Small intestine (tissue), 7 donors: ENCODE measurements around the gene AGAP9. TPM values are rescaled to one million over a fixed set of nuclear protein-coding genes. Genes with fewer than 3 reads are reported as not detected.

Experiments used
- DNase-seq, 2 donors: peaks; one replicate each; pipeline versions ENCODE4 v3.0.0 to v3.0.0-alpha.2; 2013
- FAIRE-seq: peaks from 2 replicates; lab custom pipeline; 2012; peaks lifted over from hg19 to GRCh38; lab: Jason Lieb, UNC
- H3K27ac ChIP-seq, 3 donors: one replicate each; pipeline ENCODE4 v1.5.1; 2013; ENCODE audit warnings: low read length in 2 of 3, mild to moderate bottlenecking in 2 of 3, control low read depth in 1 of 3, inconsistent platforms in 1 of 3, low read depth in 1 of 3, moderate library complexity in 1 of 3
- H3K27me3 ChIP-seq, 3 donors: one replicate each; pipeline ENCODE4 v1.6.1; 2013; ENCODE audit warnings: low read length in 3 of 3, inconsistent platforms in 1 of 3; ENCODE audit not compliant: control insufficient read depth in 3 of 3, insufficient read depth in 3 of 3
- H3K36me3 ChIP-seq, 3 donors: one replicate each; pipeline ENCODE4 v1.6.1; 2013; ENCODE audit warnings: low read length in 3 of 3, inconsistent platforms in 1 of 3, low read depth in 1 of 3, mild to moderate bottlenecking in 1 of 3, moderate library complexity in 1 of 3; ENCODE audit not compliant: control insufficient read depth in 3 of 3, insufficient read depth in 2 of 3
- H3K4me1 ChIP-seq, 3 donors: one replicate each; pipeline ENCODE4 v1.6.1; 2013; ENCODE audit warnings: low read length in 2 of 3, inconsistent platforms in 1 of 3, low read depth in 1 of 3, mild to moderate bottlenecking in 1 of 3, moderate library complexity in 1 of 3; ENCODE audit not compliant: control insufficient read depth in 3 of 3, insufficient read depth in 2 of 3
- H3K4me3 ChIP-seq, 3 donors: one replicate each; pipeline ENCODE4 v1.5.1; 2013; ENCODE audit warnings: low read length in 3 of 3, control low read depth in 1 of 3, inconsistent platforms in 1 of 3, low read depth in 1 of 3, mild to moderate bottlenecking in 1 of 3, moderate library complexity in 1 of 3
- H3K9me3 ChIP-seq, 2 donors: one replicate each; pipeline ENCODE4 v1.6.1; 2013; ENCODE audit warnings: low read depth in 1 of 2, low read length in 1 of 2; ENCODE audit not compliant: control insufficient read depth in 2 of 2, insufficient read depth in 1 of 2
- WGBS, 3 donors: extraction: QIAGEN DNeasy Blood & Tissue Kit; methylation state at CpG; one replicate each; pipeline ENCODE4 v1.1.7; 2013; 5-methylcytosine and 5-hydroxymethylcytosine counted together
- polyA plus RNA-seq, 4 donors: library from polyadenylated mRNA; stranded (reverse) in 3 of 4; unstranded in 1 of 4; fragments of 200-250 nt in 3 of 4; fragments of 120-200 nt in 1 of 4; gene quantifications; one replicate each; pipeline versions ENCODE4 v1.2.1 to v1.2.3, GENCODE V29; 2013
- donor health status: healthy with polysubstance abuse.
- donor health status: control.
- donor health status: control.
- donor health status: Bipolar disorder and iron deficiency.
- donor health status: healthy.

Gene AGAP9
- polyA plus RNA-seq, 4 donors, result 12.3 to 81.2 (median 29.9) TPM

- DNase-seq, result peak in 1 of 2 donors; percentile 30
- 62 to 72% (median 66%) methylated on average over 7 of the region's 7 CpGs for WGBS, 3 donors
- FAIRE-seq, result no peak
- Histone ChIP-seq H3K36me3 (no peaks in the 10 kb centered on the region), H3K4me1 (peaks cover 0 to 68% (median 0%) of the 10 kb centered on the region in 3 donors), H3K9me3 (peaks cover 0 to 3% of the 10 kb centered on the region in 2 donors), H3K4me3 (no peak overlapping the region), H3K27ac (no peak overlapping the region), H3K27me3 (no peaks in the 10 kb centered on the region)
These were observed 70.1 kb downstream of the AGAP9 start for GRCh38 chr10:47453141-47454007.

GRCh38 chr10:47452495-47453140 is 70.8 kb downstream of the AGAP9 start:
- Histone ChIP-seq H3K4me3 (no peak overlapping the region), H3K27me3 (no peaks in the 10 kb centered on the region), H3K27ac (no peak overlapping the region), H3K9me3 (no peaks in the 10 kb centered on the region), H3K4me1 (peaks cover 0 to 61% (median 0%) of the 10 kb centered on the region in 3 donors), H3K36me3 (no peaks in the 10 kb centered on the region)
- FAIRE-seq (no peak), DNase-seq (no peak)
- 26 to 50% (median 34%) methylated on average over 11 of the region's 11 CpGs for WGBS, 3 donors

- H3K27me3 ChIP-seq, result no peaks in the 10 kb centered on the region
- H3K27ac ChIP-seq, result no peak overlapping the region
- no peak overlapping the region for H3K4me3 ChIP-seq
- peaks cover 0 to 2% of the 10 kb centered on the region in 2 donors for H3K9me3 ChIP-seq
- 74 to 83% (median 76%) methylated on average over 7 of the region's 7 CpGs for WGBS, 3 donors
- peaks cover 0 to 55% (median 0%) of the 10 kb centered on the region in 3 donors for H3K4me1 ChIP-seq
- no peaks in the 10 kb centered on the region for H3K36me3 ChIP-seq
- FAIRE-seq, result no peak
- no peak for DNase-seq
These were observed 71.4 kb downstream of the AGAP9 start for GRCh38 chr10:47451998-47452494.

Other genes starting within 250 kb of the AGAP9 start
- 1 to 10 TPM in 1 of 4 donors, under 1 TPM in 1, not detected in 2; 0.63 to 1.6 TPM for gene GDF10, start 223.4 kb downstream of the AGAP9 start, polyA plus RNA-seq
- gene GDF2, start 201.2 kb downstream of the AGAP9 start, polyA plus RNA-seq, result not detected
- under 1 TPM in 2 of 4 donors, not detected in 2; 0.01 to 0.03 TPM for gene RBP3, start 175.3 kb downstream of the AGAP9 start, polyA plus RNA-seq
- gene ZNF488, start 139.3 kb downstream of the AGAP9 start, polyA plus RNA-seq, result 10 to 100 TPM in 2 of 4 donors, 1 to 10 TPM in 2; 2.7 to 40.0 (median 12.2) TPM
- gene ANXA8, start 39.5 kb downstream of the AGAP9 start, polyA plus RNA-seq, result 1 to 10 TPM in 1 of 4 donors, under 1 TPM in 3; 0.07 to 3.4 (median 0.45) TPM
- 100 to 1,000 TPM in 1 of 4 donors, 10 to 100 TPM in 1, not detected in 2; 46.7 to 272 TPM for gene FAM25G, start 31.9 kb downstream of the AGAP9 start, polyA plus RNA-seq
- gene SYT15B, start 240.0 kb upstream of the AGAP9 start, polyA plus RNA-seq, result 1 to 10 TPM in 1 of 4 donors, under 1 TPM in 1, not detected in 2; 0.99 to 3.3 TPM